GM13976 (cell line): ENCODE measurements around the gene RPS14.
A peak's percentile ranks its signal among the peaks of the same experiment; 100 is the strongest.

Experiments
- DNase-seq: peaks from one replicate; pipeline ENCODE4 v3.0.0; 2012; ENCODE audit warnings: low spot score
- CTCF ChIP-seq: IDR thresholded peaks from 2 replicates; pipeline ENCODE4 v1.5.1; 2012; ENCODE audit warnings: borderline replicate concordance, mild to moderate bottlenecking; ENCODE audit not compliant: insufficient read depth; ENCODE audit errors: extremely low read depth, missing control alignments, control extremely low read depth
- in situ Hi-C: fragments of 300-500 bp; cut with MboI; formaldehyde crosslinking; loops from one replicate; pipeline ENCODE4 v1.12.0; 2022; ENCODE audit warnings: low sequenced_read_pairs, mixed read lengths, inconsistent platforms; ENCODE audit not compliant: unreplicated experiment

Gene RPS14

GRCh38 chr5:150400316-150401075 lies 49.0 kb downstream of the RPS14 start:
- no peak for TF ChIP-seq CTCF
- in situ Hi-C loops = no loop called here
- DNase-seq = no peak

GRCh38 chr5:150399524-150400211 lies 49.9 kb downstream of the RPS14 start:
- in situ Hi-C loops = no loop called here
- TF ChIP-seq CTCF = no peak
- DNase-seq = no peak

GRCh38 chr5:150398722-150399523 lies 50.6 kb downstream of the RPS14 start:
- peak; percentile 84 for DNase-seq
- TF ChIP-seq CTCF = peak; percentile 51
- in situ Hi-C loops = no loop called here

- in situ Hi-C loops = no loop called here
Measured at GRCh38 chr5:150397782-150398721, 51.5 kb downstream of the RPS14 start.

GRCh38 chr5:150397146-150397781 lies 52.3 kb downstream of the RPS14 start:
- TF ChIP-seq CTCF = no peak
- DNase-seq = no peak
- in situ Hi-C loops = no loop called here

More at GRCh38 chr5:150397782-150398721, 51.5 kb downstream of the RPS14 start:
- TF ChIP-seq CTCF = no peak
- DNase-seq = no peak

- TF ChIP-seq CTCF = no peak
- in situ Hi-C loops = no loop called here
- DNase-seq = no peak
Measured at GRCh38 chr5:150396267-150396666, 53.3 kb downstream of the RPS14 start.
